Stimulated activated CD4-positive, alpha-beta T cell treated with anti-CD3 and anti-CD28 coated beads, TNF-alpha, amount 100 ng/mL, for 4 hours (primary cell): ENCODE measurements around the gene COLQ.

Source experiments
- DNase-seq, 3 experiments: peaks; one replicate each; pipeline ENCODE4 v3.0.0-alpha.2; 2020; ENCODE audit warnings: low read depth in 3 of 3

COLQ gene

DNA sequence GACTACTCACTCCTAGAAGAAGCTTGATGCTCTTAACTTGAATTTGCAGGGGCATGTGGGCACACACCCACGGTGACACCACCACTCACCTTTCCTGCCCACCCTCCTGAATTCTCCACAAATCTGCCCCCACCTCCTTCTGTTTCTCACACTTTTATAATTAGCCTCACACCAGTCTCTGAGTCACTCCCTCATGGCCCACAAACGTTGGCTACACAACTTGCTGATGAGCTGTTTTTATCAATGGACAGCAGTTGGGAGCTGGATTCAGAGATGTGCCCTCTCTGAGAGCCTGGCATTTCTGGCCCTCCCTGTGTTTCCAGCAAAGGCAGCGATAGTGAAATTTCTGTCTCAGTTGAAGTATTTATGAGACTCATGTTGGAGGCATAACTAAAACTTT is 1.3 kb downstream of the COLQ start:
- peak in 1 of 3 experiments; percentile 2 for DNase-seq

DNA sequence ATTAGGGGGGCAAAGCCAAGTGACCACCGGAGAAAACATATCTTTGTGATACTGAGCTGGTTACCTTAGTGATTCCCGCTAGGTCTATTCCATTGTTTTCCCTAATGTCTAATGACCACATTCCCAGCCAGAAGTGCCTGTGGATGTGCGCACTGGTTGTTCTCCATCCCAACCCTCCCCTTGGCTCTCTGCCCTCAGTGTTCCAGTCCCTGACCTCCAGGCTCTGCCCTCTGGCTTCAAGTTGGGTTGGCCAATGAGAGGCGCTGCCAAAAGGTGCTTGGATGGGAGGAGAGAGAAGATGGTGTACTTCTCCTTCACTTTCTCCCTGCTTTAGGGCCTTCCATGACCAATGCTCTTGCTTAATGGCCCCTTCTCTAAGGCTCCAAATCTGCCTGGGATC is 2.4 kb downstream of the COLQ start:
- DNase-seq, result no peak

DNA sequence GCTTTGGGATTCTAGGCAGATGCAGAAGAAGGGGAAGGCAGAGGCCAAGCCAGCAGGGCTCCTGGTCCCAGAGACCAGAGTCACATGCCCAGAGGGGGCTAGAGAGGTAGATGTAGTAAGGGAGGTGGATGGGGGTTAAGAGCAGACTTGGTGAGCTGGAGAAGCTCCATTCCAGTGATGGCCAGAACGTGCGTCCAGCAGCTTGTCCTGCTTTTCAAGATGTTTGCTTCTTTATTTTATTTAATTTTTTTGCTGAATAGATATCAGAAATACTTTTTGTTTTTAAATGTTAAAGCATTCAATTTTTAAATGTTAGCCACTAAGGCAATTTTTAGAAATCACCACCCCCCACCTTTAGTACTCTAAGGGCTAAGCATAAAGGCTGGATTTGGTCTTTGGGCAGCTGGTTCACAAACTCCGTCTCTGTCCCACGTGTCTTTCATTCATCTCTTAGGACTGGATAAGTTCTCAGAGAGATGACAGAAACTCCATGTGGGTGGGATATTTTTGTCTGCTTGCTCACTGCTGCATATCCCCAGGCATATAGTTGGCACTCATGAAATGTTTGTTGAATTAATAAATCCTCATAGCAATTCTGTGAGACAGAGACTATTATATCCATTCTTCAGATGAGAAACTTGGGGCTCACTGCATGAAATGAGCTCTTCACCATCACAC is 6.7 kb downstream of the COLQ start:
- DNase-seq, result no peak

DNA sequence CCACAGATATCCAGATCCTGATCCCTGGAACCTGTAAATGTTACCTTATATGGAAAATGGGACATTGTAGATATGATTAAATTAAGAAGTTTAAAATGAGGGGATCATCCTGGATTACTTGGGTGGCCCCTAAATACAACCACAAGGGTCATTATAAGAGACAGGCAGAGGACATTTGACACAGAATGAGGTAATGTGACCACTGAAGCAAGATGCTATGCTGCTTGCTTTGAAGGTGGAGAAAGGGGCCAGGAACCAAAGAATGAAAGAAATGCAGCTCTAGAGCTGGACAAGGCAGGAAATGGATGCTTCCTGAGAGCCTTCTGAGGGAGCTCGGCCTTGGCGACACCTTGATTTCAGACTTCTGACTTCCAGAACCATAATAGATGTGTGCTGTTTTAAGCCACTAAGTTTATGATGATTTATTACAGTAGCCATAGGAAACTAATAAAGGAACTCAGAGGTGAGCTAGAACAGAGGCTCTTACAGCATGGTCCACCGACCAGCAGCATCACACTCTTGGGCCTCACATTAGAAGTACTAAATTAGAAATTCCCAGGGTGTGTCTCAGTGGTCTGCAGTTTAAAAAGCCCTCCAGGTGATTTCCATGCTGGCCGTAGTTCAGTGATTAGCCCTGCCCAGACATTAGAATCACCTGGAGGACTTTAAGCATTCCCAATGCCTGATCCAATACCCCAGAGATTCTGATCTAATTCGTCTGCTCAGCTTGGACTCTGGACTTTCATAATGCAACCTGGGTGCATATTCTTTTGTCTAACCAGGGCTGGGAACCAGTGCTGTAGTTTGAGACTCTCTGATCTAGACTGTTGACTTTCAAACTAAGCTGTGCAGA is 7.5 kb downstream of the COLQ start:
- DNase-seq, result no peak

DNA sequence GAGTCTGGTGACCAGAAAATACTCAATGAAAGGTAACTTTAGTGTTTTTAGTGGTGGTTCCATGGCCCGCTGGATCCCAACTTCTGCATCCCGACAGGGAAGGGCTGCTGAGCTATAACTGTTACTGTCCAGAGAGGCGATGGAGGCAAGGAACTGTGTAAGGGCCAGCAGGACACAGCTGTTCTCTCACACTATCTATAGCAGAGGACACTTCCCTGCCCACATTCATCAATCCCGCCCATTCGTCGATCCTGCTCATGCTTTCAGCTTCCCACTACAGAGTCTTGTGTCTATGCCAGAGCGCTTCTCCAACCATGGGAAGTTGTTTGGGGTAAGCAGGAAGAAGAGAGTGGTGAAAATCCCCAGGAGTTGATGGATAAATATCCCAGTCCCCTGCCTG is 8.4 kb downstream of the COLQ start:
- no peak for DNase-seq

DNA sequence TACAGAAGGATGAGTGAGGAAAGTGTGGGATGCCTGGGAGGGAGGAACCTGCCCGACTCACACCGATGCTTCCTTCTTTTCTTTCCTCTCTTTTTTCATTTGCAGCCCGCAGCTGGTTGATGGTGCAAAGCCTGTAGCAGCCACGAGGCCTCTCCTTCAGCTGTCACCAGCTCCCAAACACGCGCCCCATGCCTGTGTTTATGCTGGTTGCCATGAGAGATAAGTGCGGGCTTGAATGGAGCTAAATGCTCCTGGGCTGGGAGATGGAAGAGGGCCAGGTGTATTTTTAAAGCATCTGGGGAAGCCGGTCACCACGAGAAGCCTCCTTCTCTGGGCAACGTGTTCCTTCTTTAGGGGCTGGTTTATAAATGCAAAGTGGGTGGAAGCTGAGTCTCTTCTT is 9.3 kb downstream of the COLQ start:
- DNase-seq, result no peak

DNA sequence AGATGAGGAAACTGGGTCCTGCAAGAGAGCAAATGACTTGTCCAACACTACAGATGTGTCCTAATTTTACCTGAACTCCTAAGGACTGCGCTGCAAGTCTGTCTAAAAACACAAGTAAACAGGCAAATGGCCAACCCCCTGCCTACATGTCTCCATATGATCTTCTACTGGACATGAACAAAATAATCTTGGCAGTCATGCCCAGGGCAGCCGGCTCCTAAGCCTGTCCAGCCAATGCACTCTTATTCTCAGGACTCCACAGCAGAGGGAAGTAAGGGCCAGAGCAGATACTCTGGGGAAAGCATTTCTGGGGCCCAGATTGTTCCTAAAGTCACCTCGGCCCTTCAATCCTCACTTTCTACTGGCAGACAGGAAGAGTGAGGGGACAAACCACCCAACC is 10.3 kb downstream of the COLQ start:
- no peak for DNase-seq

DNA sequence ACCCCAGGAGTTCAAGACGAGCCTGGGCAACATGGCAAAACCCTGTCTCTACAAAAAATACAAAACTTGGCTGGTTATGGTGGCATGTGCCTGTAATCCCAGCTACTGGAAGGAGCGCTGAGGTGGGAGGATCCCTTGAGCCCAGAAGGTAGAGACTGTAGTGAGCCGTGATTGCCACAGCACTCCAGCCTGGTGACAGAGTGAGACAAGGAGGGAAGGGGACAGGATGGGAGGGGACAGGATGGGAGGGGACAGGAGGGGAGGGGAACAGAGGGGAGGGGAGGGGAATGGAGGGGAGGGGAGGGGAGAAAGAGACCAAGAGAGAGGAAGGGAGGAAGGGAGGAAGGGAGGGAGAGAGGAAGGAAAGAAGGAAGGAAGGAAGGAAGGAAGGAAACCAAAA is 11.0 kb downstream of the COLQ start:
- DNase-seq, result no peak

DNA sequence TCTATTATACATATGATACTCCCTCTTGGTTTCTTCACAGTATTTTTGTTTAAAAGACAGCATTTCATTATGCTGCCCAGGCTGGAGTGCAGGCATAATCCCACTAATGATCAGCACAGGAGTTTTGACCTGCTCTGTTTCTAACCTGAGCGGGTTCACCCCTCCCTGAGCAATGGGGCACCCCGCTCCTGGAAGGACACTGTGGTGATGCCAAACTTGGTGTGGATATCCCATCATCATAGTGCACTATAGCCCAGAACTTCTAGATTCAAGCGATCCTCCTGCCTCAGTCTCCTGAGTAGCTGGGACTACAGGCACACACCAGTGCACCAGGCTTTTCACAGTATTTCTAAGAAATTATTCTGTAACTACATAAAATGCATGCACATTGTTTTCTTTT is 14.9 kb downstream of the COLQ start:
- DNase-seq, result no peak

DNA sequence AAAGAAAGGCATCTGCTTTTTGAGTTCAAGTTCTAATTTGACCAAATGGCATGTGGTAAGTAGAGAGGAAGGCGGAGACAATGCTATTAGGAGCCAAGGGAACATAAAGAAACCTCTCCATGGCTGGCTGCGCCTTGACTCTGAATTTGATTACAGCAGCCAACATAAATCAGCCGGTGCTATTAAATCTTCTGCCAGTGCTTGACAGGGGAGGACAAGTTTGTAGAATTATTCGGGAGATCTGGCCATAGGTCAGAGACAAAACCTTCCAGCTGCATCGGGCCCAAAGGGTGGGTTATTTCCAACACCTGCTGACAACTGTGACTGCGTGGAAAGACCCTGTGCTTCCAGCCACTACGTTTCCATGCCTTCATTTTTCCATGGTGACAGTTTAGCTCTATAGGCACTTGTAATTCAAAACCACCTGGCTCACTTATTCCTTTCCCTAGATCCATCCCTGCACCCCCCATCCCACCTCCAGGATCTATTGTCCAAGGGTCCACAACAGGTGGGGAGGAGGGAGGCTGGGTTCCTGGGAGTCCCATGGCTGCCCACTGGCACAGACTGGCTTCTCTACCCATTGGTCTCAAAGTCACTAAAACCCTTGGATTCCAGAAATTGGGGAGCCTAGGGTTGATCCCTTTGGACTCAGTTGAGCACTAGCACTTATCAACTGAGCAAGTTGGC is 15.9 kb downstream of the COLQ start:
- no peak for DNase-seq

DNA sequence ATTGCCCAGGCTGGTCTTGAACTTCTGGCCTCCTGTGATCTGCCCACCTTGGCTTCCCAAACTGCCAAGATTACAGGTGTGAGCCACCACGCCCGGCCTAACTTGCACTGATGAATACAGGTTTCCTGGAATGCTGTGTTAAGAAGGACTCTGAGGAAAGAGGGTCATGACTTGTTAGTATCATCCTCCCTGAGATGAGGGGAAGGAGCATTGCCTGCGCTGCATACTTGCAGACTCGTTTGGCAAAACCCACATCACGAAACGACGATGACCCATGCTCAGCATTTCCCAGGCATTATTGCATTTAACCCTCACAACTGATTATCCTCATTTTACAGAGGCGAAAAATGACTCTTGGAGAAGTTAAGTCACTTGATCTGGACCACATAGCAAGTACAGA is 18.9 kb downstream of the COLQ start:
- no peak for DNase-seq

DNA sequence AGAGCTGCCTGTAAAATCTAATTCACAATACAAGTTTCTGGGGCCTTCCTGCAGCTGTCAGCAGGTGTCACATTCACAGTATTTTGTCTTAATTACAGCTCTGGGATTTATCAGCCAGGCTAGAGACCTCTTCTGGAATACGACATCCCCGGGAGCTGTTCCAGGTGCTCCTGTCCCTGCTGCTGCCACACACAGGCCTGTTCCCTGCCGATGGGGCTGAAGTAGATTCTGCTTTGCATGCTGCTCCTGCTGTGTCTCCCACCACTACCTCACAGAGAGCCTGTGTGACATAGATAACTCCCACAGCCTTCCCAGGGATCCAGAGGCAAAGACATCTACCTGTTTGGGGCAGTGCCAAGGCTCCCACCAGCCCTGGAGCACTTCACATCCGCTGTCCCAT is 20.4 kb downstream of the COLQ start:
- no peak for DNase-seq

DNA sequence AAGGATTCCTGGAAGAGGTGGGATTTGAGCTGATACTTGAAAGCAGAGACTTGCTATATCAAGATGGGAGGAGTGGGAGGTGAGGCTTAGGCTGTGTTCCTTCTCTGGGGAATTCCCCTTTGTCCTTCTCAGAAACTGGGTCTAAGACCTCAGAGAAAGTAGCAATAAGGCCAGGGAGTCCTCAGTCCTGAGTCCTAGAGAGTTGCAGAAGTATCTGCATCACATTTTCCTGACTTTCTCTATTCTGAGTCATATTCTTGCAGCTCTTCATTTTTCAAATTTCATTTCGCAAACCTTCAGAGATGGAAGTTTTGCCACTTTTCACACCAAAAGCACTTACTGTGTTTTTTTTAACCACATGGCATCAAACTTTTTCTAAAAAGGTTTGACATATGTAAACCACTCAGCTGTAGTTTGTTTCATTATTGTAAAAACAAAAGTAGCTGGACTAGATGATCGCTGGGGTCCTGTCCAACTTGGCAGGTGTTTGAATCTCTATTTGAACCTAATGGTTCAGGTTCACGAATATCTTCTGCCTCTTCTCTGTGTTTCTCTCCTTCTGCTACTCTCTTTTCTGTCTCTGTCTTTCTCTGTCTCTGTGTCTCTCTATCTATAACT is 21.3 kb downstream of the COLQ start:
- no peak for DNase-seq

DNA sequence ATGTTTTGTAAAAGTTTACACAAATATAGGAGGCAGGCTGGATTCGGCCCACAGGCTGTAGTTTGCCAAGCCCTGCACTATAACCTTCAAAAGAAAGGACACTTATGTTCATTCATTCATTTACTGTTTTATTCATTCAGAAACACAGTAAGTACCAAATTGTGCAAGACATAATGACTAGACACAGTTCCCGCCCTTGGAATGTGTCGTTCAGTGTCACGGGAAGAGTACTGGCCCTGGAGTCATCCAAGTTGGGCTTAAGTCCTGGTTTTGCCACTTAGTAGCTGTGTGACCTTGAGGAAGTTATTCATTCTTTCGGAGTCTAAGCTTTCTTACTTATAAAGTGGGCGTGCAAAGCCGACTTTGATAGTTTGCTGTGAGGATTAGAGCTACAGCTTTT is 22.0 kb downstream of the COLQ start:
- DNase-seq, result no peak

DNA sequence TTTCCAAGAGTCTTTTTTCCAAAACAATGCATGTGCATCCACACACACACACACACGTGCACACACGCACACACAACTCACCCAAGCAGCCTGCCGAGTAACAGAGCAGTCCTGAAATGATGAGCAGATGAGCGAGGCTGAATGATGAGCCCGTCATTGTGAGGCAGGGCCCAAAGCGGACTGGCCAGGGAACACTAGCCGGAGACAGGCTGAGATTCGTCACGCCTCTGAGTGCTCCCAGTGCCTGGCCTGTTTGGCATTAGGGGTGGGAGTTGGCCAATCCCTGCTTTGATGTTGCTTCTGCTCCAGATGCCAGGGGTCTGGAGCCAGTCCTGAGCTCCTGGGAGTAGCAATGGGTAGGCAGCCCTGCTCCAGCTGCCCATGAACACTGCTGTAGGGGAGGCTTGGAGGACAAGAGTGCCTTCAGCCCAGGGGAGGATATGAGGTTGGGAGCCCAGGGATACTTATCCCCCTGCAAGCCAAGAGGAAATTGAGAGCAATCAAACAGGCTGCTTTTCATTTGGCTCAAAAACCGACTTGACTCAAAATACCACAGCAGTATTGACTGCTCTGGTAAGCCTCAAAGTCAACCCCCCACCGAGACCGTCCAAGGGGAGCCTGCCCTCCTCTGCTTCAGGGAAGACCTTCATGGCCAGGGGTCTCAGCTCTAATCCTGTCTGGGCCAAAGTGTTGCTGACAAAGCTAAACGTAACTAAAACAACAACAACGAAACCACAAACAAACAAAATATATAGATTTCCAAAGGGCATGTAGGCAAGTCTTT is 22.9 kb downstream of the COLQ start:
- no peak for DNase-seq

DNA sequence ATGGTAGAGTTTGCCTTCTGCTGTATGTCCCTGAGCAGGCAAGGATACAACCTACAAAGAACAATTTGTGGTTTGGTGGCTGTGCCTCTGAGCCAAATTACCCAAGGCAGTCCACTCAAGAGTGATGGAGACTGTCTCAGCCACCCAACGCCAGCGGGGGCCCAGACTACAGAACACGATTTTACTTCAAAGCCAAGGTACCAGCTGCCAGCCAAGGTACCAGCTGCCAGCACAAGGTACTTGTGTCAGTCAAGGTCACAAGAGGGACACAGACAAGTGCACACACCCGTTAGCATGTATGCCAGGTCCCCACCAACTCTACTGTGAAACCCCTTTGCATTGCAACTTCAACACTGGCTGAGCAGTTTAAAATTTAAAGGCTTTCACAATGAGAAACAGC is 23.5 kb downstream of the COLQ start:
- no peak for DNase-seq

DNA sequence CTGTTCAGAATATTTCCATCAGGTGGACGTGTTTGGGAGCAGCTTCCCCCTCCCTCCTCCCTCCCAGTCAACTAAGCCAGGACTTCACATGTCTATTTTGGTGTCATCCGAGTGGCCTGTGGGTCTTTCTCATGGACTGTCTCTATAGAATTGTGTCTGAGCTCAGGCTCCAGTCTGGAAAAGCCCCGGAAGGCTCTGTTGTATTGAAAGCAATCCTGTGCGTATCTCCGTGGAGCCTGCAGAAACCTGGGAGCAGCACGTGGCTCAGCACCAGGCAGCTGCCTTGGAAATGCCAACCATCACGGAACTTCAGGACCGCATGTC is 25.2 kb downstream of the COLQ start:
- no peak for DNase-seq

DNA sequence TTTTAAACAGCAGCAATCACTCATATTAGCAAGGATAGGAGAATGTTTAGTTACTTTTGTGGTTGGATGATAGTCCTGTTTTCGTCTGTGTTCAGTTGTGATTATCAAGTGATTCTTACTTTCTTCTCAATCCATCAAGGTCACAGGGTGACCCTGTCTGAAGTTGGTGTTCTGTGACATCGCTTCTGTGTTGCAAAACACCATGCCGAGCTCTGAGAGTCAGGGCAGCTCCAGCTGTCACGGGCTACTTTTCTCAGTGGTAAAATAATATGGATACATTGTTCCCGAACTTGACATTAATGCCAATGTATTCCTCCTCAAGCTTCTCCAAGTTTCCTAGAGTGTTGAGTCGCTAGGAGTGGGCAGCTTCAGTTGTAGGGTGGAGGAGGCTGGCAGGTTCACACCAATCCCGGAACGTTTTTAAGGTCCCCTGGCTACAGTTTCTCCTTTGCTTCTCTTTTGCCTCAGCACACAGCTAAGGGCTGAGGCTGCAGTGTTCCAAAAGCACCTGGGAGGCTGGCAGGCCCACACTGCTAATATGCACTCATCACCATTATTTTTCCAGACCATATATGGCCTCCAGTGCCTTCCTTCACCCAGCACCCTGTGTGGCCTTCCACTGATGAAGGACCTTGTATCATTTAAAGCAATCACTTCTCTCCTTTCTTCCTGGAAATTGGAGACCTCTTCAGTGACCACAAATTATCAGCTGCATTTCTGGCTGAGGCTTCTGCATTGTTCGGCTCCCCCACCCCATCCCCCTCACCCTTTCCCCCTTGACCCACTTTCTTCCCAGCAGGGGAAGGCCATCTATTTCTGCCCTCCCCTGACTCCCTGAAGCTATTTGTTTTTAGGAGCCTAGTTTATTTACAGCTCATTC is 25.8 kb downstream of the COLQ start:
- DNase-seq, result no peak

DNA sequence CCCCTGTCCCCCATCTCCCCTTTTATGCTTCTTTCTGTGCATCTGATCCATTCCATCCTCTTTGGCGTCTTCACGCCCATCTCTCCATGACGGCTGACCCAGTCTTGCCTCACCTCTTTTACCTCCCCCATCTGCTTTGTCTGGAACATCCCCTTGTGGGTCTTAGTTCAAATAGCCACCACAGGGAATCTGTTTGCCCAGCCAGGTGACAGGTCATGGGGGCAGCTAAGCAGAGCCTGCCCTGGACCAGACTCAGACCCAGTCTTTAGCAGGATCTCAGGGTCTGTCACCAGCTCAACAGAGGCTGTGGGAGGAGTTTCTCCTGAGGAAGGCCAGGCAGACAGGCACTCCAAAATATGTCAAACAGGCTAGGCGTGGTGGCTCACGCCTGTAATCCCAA is 28.1 kb downstream of the COLQ start:
- DNase-seq, result no peak

DNA sequence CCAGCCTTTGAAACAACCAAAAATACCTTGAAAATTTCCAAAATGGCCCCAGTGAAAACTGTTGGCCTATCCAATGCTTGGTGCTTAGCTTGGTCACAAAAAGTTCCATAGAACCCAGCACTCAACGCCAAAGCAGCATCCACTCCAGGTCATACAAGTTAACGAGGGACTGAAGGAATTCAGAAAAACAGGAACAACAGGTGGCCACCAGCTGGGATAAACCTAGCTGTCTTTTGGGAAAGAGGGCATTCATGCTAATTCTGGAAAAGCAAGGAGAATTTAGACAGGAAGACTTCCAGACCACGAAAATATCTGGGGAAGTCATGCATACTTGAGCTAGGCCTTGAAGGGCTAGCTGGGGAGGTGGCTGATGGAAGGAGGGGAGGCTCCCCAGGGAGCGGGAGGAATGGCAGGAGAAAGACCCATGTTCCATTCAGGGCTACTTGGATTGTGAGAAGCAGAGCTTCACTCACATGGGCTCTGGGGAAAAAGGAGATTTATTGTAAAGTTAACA is 28.6 kb downstream of the COLQ start:
- DNase-seq, result no peak

DNA sequence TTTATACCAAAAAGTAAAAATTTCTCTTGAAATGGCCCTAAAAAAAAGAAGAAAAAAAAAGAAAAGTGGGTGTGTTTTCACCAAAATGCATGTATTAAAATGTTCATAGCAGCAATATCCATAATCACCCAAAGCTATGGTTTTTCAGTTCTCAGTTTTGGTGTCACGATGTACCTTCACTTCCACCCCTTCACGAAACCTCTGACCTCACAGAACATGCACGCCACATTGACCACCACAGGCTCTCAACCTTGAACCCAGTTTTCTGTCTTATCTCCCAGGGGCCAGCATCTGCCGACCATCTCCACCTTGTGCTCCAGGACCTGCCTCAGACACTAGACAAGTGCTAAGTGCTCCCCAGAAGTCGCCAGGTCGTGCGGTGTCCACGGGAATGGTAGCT is 30.4 kb downstream of the COLQ start:
- DNase-seq, result no peak
